GF-D8 (cell line): Measurements from ENCODE around the gene STAP1.
"Not testable (repeated sequence)": the region's sequence is repeated elsewhere in the genome, so short reads cannot be mapped to it uniquely, and the experiment has no call there.

Source experiments
- DNase-seq: peaks from one replicate; lab custom pipeline; 2025; lab: John Stamatoyannopoulos, UW

The STAP1 gene, protein sequence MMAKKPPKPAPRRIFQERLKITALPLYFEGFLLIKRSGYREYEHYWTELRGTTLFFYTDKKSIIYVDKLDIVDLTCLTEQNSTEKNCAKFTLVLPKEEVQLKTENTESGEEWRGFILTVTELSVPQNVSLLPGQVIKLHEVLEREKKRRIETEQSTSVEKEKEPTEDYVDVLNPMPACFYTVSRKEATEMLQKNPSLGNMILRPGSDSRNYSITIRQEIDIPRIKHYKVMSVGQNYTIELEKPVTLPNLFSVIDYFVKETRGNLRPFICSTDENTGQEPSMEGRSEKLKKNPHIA

DNA sequence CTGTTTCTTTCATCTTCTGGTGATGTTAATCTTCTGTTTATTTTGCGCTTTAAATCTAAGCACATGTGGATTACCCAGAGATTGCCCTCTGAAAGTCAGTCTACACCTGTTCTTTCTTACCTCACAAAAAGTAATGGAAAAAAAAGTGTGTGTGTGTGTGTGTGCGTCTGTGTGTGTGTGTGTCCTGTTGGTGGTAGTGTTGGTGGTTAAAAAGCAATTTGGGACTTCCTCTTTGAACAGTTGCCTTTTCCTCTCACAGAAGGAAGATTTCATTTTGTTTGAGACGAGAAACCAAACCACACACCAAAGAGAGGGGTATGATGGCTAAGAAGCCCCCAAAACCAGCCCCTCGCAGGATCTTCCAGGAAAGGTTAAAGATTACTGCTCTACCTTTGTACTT is at the start of gene STAP1:
Gene STAP1 (plus strand): TSS at position 235 of the 400 bp plus-strand sequence. CDS start 83 bp downstream, at position 318.
- peak; percentile 59 for DNase-seq

DNA sequence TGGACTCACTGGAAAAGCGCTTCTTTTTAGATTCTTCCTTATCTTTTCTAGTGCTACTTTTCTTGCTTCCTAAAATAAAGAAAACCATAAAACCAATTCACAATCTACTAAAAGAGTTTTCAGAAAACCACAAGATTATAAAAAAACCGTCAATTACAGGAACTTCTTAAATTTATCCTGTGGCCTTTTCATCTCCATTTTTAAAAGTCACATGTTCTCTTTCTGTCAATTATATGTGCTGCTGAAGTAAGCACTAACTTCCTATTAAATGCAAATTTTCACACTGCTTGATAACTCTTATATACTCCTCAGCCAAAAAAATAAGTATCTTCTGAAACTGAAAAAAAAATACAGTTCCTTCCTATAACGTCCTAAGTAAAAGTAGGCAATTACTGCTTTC is 46.0 kb upstream of the STAP1 start:
- DNase-seq: peak; percentile 44

DNA sequence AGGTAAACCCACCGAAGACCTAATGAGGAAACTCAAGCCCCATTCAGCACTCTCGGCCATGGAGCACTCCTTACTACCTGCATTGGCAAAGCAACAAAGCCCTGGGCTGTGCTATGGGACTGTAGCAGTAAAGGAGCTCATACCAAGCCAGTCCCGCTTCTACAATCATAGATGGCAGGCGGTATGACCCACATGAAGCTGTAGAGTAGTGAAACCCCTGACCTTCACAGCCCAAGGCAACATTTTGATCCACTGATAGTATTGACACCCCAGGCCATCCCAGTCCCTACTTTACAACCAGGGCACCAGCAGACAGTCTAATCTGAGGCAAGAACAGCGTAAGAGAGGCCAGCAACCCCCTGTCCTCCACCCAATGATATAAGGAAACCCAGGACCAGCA is 38.4 kb upstream of the STAP1 start:
- no peak for DNase-seq

DNA sequence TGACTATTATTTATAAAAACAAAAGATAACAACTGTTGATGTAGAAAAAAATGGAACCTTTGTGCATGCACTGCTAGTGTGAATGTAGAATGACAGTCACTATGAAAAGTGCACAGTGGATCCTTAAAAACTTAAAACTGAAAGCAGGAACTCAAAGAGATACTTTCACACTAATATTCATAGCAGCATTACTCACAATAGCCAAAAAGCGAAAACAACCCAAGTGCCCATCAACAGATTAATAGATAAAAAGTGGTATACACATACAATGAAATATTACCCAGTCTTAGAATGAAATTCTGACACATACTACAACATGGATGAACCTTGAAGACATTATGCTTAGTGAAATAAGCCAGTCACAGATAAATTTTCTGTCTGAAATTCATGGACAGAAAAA is 37.0 kb upstream of the STAP1 start:
- no peak for DNase-seq

DNA sequence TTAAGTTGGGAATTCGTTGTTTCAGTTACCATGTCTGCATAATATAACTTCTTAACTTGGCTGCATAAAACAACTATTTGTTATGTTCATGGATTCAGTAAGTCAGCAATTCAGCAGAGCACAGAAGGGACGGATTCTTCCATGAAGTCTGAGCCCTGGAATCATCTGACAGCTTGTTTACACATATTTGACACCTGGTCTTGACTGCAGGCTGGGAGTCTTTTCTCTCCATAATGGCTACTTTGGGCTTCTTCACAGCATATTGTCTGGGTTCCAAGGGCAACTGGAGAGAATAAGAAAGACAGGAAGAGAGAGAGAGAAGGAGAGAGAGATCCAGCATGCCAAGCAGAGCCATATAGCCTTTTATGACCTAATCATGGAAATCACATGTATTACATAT is 36.3 kb upstream of the STAP1 start:
- DNase-seq: no peak

DNA sequence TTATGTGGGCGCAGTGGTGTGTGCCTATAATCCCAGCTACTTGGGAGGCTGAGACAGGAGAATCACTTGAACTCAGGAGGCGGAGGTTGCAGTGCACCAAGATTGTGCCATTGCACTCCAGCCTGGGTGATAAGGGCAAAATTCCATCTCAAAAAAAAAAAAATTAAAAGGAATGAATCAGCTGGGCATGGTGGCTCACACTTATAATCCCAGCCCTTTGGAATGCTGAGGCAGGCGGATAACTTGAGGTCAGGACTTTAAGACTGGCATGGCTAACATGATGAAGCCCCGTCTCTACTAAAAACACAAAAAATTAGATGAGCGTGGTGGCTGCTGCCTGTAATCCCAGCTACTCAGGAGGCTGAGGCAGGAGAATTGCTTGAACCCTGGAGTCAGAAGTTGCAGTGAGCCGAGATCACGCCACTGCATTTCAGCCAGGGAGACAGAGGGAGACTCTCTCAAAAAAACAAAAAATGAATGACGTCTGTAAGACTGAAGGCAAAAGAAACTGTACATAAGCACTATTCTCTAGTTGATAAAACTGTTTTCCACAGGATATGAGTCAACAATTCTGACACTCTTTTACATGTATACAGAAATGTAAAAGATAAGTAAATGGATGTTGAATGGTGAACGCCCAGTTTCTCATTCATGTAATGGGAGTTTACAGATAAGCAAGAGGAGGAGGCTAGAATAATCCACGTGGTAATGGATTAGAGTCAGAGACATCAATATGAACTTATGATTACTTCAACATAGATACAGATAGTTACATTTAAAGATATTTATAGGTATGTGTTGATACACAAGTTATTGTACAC is 35.5 kb upstream of the STAP1 start:
- no peak for DNase-seq

DNA sequence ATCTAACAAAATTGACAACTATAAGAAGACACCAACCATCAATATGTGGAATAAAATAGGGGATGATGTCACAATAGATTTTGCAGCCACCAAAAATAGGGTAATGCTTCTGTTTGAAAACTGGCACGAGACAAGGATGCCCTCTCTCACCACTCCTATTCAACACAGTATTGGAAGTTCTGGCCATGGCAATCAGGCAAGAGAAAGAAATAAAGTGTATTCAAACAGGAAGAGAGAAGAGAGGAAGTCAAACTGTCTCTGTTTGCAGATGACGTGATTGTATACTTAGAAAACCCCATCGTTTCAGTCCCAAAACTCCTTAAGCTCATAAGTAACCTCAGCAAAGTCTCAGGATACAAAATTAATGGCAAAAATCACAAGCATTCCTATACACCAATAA is 34.4 kb upstream of the STAP1 start:
- not testable (repeated sequence) for DNase-seq

DNA sequence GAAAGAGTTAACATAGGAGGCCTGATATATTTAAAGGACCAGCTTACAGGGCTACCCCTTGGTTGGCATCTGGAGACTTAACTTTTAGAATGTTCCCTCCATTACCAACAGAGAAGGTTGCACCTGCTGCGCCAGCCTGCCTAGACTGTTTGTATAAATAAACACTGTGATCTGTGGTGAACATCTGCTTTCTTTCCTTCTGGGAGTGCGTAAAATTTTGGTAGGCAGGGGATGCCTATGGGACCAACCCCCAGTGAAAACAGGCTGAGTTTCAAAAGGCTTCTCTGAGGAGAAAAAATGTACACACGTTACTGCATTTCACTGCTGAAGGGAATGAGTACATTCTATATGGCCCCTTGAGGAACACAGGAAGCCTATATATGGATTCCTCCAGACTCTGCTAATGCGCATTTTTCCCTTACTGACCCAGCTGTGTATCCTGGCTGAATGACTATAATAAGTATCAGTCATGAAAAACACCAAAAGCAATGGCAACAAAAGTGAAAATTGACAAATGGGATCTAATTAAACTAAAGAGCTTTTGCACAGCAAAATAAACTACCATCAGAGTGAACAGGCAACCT is 27.1 kb upstream of the STAP1 start:
- DNase-seq: no peak

DNA sequence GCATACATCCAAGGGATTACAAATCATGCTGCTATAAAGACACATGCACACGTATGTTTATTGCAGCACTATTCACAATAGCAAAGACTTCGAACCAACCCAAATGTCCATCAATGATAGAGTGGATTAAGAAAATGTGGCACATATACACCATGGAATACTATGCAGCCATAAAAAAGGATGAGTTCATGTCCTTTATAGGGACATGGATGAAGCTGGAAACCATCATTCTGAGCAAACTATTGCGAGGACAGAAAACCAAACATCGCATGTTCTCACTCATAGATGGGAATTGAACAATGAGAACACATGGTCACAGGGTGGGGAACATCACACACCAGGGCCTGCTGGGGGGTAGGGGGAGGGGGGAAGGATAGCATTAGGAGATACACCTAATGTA is 26.1 kb upstream of the STAP1 start:
- not testable (repeated sequence) for DNase-seq

DNA sequence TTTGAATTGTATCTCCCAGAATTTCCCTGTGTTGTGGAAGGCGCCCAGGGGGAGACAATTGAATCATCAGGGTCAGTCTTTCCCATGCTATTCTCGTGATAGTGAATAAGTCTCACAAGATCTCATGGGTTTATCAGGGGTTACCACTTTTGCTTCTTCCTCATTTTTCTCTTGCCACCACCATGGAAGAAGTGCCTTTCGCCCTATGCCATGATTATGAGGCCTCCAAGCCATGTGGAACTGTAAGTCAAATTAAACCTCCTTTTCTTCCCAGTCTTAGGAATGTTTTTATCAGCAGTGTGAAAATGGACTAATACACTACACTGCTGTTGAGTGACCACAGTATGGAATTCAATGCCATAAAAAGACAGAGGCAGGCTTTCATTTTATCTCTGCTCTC is 25.4 kb upstream of the STAP1 start:
- no peak for DNase-seq

DNA sequence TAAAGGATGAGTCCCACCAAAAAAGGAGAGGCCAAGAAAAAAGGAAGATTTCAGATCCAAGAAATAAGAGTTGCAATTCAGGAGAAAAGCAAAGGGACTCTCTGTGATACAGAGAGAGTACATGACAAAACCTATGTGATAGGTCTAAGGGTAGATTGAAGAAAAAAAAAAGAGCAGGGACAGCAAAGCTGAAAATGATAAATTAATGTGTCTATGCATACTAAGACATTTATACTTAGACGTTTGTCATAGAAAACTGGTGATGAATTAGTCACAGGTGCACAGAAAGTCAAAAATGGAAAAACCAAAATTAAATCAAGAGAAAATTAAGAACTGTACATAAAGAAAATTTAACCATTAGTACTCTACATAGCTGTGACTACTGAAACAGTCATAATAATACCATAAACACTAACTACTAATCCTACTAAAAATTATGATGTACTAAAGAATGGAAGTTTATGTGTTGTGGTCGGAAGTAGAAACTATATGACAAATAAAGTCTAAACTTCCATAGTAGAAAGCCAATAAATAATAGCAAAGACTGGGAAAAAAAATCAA is 23.2 kb upstream of the STAP1 start:
- no peak for DNase-seq

DNA sequence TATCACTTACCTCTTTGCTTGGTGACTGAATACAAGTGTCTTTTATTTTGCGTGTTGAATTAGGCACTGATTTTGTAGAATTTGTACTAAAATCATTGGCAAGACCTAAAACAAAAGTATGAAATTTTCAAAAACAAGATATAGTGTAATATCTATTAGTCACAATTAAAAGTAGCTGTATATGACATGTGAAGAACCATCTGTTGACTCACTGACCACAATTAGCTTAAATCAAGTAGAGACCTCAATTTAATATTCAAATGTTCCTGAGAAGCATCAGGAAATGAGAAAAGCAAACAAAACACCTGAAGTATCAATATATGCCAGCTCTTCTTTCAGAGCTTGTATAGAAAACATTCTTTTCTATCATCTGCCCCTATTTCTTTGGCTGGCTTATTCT is 18.7 kb upstream of the STAP1 start:
- no peak for DNase-seq

DNA sequence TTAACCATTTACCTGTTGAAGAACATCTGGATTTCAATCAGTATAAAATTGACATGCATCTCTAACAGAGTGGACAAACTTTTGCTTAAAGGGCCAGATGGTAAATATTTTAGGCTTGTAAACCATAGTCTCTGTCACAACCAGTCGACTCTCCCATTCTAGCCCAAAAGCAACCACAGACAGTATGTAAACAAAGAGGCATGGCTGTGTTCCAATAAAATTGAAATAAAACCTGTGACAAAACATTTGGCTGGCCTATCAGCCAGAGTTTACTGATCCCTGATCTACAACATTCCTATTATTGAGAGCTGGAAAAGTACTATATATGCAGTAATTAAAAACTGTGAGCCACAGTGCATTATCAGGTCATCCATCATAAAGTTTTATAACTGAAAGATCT is 16.5 kb upstream of the STAP1 start:
- DNase-seq: no peak

DNA sequence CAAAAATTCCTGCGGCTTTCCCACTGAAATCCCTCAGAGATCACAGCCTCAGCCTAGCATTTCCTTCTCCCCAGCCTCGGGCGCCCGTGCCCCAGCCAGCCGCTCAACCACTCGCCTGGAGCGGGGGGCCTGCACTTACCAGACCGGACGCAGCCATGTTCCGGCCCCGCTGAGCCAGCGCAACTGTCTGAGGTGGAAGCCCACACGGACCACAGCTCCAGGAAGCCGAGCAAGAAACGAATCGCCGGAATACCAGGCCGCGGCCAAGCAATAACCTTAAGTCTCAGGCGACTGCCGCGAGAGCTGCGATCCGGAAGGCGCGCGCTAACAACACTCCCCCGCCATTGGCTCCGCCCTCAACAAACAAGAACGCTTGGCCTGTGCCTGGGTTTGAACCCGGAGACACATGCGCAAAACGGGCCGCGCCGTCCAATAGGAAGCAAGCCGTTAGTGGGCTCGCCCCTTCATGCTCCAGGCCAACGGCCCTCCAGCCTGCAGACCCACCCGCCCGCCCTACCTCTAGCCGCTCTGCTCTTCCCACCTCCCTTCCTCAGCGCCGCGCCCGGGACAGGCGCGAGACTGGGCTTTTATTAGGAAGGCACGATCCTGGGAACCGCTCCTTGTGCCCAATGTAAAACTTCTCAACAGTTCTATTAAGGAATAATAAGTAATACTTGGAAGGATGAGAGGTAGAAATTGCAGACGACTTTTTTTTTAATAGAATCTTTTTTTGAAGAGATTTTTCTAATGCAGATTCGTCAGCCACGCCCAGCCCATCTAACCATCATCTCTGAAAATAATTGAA is 13.1 kb upstream of the STAP1 start, which contains the start of gene CENPC:
Gene CENPC (minus strand): TSS at position 305 of the 805 bp plus-strand sequence. CDS start 148 bp downstream, at position 157.
- peak; percentile 96 for DNase-seq

DNA sequence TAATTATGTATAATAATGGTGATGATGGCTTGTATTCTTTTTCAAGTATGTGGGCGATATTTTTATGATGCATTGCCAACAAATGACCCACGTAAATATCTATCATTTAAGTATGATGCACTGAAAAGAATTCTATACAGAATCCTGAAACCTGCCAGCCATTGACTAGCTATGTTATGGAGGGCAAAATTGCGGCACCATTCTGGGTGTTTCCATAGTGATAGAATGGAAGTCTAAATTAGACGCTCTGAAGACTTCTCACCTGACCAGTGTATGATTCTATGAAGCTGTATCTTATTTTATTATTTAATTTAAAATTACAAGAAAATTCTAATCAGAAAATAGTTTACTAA is 12.5 kb upstream of the STAP1 start:
- DNase-seq: no peak

DNA sequence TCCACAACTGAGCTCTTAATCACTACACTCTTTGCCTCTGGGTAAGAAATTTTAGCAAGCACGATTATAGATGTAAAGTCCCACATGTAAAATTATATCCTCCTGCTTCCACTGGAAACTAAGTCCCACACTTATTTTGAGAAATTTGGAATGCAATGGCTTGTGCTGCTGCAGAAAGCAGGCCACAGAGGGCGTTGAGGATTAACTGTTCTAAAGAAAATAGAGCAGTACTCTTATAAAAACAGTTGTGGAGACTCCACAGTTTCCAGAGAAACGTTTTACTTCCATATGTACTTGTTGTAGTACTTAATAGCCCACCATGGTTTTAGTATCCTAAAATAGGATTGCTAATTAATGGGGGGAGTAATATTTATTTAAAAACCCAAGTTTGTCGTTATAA is 11.6 kb upstream of the STAP1 start:
- DNase-seq: no peak

DNA sequence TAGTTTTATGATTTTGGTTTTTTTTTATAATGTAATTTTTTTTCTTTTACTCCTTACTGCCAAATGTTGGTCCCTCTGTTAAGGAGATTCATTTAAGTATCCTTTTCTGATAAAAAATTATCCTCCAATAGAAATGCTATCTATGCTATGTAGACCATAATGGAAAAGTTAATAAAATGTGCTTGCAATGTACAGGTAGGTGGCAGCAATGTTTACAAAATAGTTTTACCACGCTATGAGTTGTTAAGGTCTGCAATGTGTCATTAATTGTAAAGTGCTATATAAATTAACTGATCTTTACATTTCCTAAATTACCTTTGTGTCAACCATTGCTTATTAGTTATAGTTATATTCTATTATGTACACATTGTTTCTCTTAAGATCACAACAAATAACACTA is 9.4 kb upstream of the STAP1 start:
- DNase-seq: no peak

DNA sequence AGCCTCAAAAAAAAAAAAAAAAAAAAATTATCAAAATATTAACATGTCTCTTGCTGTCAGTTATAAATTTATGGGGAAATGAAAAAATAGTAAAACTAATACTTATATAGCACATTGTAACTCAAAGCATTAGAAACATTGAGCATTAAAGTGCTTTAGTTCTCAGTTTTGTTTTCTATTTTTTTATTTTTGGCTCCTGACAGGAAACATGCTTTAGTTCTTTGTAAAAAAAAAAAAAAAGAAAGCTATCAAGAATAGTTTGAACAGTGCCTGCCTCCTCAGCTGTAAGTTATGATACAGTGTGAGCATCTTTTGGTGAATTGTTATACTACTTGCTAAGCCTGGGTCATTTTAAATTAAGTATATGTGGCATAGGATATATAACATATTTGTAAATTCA is 8.1 kb upstream of the STAP1 start:
- no peak for DNase-seq

DNA sequence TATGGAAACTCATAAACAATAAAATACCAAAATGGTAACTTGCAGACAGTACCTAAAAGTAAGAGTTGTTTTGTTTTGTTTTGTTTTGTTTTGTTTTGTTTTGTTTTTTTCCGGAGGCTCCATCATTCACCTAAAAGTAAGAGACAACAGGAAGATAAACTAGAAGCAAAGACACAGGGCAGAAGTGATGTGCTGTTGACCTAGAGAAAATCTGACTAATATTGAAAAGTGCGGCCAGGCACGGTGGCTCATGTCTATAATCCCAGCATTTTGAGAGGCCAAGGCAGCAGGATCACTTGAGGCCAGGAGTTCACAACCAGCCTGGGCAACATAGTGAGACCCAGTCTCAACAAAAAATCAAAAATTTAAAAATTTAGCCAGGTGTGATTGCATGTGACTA is 7.7 kb upstream of the STAP1 start:
- DNase-seq: no peak

DNA sequence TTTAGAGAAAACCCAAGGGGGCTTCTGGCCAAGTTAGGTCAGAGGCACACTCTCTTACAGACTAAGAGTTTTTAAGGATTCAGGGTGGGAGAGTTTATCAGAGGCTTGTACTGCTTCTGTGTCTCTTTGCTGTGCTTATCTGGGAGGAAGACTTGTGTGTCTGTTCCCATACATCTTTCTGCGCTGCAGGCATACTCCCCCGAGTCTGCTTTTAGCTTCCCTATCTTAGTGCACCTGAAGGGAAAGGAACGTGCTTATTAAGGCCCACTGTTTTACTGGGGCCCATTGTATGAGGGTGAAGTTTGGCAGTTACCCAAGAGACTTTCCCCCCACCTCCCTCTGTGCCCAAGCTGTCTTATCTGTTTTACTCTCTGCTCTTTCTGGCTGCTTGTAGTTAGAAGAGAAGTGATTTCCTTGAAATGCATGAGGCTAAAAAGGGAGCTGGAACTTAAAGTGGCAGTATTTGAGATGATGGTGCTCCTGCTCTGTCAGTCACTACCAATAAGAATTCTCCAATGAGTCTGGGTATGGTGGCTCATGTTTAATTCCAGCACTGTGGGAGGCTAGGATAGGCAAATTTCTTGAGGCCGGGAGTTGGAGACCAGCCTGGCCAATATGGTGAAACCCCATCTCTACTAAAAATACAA is 6.3 kb upstream of the STAP1 start:
- not testable (repeated sequence) for DNase-seq

DNA sequence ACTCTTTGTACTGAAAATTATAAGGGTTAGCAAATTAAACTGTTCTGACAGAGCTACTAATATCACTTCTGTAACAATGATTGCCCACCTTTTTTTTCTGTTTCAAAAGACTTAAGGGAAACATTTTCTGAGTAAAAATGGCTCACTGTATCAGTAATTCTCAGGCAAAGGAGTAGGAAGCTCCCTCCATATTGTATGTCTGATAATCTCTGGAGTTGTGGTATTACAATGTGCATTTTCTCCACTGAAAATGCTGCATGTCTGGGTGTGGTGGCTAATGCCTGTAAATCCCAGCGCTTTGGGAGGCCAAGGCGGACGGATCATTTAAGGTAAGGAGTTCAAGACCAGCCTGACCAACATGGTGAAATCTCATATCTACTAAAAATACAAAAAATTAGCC is 4.4 kb upstream of the STAP1 start:
- no peak for DNase-seq
